ENCODE results near the gene SEC23A. TPM values are rescaled to one million over a fixed set of nuclear protein-coding genes. Genes with fewer than 3 reads are reported as not detected.
A peak's percentile ranks its signal among the peaks of the same experiment; 100 is the strongest.

The SEC23A gene
- total and polyA plus RNA-seq, 2 donors (not counting 1 experiment from before 2014, with no cell fraction given) = 13.2 to 52.3 TPM

DNA sequence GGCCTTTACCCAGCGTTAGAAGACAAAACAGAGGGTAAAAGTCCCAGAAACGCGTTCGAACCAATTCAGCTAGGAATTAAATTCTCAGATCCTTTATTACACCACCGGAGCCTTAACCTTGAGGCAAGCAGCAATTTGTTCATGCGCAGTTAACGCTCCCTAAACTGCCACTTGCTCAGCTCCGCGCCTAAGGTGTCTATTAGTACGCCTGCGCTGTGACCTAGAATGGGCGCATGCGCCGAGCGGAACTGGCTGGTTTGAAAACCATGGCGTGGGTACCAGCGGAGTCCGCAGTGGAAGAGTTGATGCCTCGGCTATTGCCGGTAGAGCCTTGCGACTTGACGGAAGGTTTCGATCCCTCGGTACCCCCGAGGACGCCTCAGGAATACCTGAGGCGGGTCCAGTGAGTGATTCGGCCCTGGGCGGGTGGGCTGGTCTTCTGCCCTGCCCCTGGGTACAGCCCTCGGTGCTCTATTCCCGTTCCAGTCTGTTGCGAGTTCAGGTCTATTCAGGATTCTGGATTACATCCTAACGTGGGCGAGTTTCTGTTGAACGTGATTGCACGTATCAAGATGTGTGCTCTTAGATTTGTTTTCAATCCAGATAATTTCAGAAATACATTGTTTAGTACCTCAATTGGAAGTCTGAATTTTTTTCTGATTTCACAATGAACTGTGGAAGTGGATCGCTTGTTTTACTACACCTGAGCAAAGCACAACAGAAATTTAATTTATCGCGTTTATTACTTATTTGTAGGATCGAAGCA lies 11.2 kb upstream of the SEC23A start, which contains the start of gene GEMIN2:
GEMIN2 (plus strand) TSS at position 251 of the 766 bp plus-strand sequence; CDS start at position 267, 16 bp downstream.
- H3K27me3 Mint-ChIP-seq = no peaks in the 10 kb centered on the region
- no peaks in the 10 kb centered on the region for H3K9me3 Mint-ChIP-seq (ENCODE audit: insufficient read depth)
- intact Hi-C loops (cut with micrococcal nuclease) = loop anchor here (1.0 kb wide), 4 partner anchors 11 to 153 kb away; partner anchors contain the start of genes PNN, SEC23A and TRAPPC6B
- peak; percentile 96 for DNase-seq
- peak; percentile 99 for ATAC-seq (ENCODE audit: low read depth)
- WGBS (ENCODE audit: insufficient coverage) = under 1% methylated on average over 32 of the region's 40 CpGs
- Histone ChIP-seq H3K79me2 (ENCODE audit: control insufficient read depth, insufficient read depth, low read length) (peaks cover 29% of the 10 kb centered on the region), H3K9me3 (ENCODE audit: control extremely low read depth in 1 of 3, control insufficient read depth in 2 of 3, insufficient read depth in 1 of 3, low read length in 2 of 3) (no peaks in the 10 kb centered on the region), H3K4me1 (ENCODE audit: control insufficient read depth in 2 of 2, insufficient read depth in 2 of 2, low read length in 2 of 2) (peaks cover 13% of the 10 kb centered on the region in 2 donors), H3K4me3 (ENCODE audit: control extremely low read depth in 1 of 5, extremely low read depth in 1 of 5, insufficient read depth in 1 of 5, low read depth in 2 of 5, low read length in 4 of 5) (peak within 1 kb of the TSS; percentile 68 to 85 (median 83)), H3K36me3 (replicated peaks in 1 of 2; ENCODE audit: control extremely low read depth in 1 of 2, control insufficient read depth in 1 of 2, extremely low read depth in 1 of 2, insufficient read depth in 2 of 2, low read length in 1 of 2) (peaks cover 0 to 16% of the 10 kb centered on the region in 2 experiments), H4K20me1 (ENCODE audit: control insufficient read depth, insufficient read depth, low read length, poor library complexity, severe bottlenecking) (no peaks in the 10 kb centered on the region), H2AFZ (ENCODE audit: insufficient read depth, low read depth, low read length, poor library complexity, severe bottlenecking) (peak within 1 kb of the TSS; percentile 85), H3K27me3 (replicated peaks in 1 of 4; ENCODE audit: control extremely low read depth in 1 of 4, control insufficient read depth in 3 of 4, insufficient read depth in 4 of 4, low read length in 3 of 4) (no peaks in the 10 kb centered on the region), H3K27ac (ENCODE audit: low read length in 2 of 2) (peak within 1 kb of the TSS; percentile 59 to 75), H3K4me2 (replicated peaks; ENCODE audit: low read depth, low read length, poor library complexity, severe bottlenecking) (peak within 1 kb of the TSS; percentile 79), H3K9ac (ENCODE audit: low read length) (peak within 1 kb of the TSS; percentile 81)
- no peak for TF ChIP-seq EZH2 (IDR thresholded peaks at IDR 0.05; ENCODE audit: borderline replicate concordance, insufficient read depth, low read depth, low read length, poor library complexity, severe bottlenecking)
- TF ChIP-seq, protein P1, sequence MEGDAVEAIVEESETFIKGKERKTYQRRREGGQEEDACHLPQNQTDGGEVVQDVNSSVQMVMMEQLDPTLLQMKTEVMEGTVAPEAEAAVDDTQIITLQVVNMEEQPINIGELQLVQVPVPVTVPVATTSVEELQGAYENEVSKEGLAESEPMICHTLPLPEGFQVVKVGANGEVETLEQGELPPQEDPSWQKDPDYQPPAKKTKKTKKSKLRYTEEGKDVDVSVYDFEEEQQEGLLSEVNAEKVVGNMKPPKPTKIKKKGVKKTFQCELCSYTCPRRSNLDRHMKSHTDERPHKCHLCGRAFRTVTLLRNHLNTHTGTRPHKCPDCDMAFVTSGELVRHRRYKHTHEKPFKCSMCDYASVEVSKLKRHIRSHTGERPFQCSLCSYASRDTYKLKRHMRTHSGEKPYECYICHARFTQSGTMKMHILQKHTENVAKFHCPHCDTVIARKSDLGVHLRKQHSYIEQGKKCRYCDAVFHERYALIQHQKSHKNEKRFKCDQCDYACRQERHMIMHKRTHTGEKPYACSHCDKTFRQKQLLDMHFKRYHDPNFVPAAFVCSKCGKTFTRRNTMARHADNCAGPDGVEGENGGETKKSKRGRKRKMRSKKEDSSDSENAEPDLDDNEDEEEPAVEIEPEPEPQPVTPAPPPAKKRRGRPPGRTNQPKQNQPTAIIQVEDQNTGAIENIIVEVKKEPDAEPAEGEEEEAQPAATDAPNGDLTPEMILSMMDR (IDR thresholded peaks at IDR 0.05) = no peak
- H3K4me3 Mint-ChIP-seq = peak within 1 kb of the TSS; percentile 93
- peak within 1 kb of the TSS; percentile 92 for H3K27ac Mint-ChIP-seq
- peaks cover 27% of the 10 kb centered on the region for H3K4me1 Mint-ChIP-seq
- POLR2A ChIA-PET = interaction anchor here (0.7 to 1.3 kb wide), 6 partner anchors 11 to 318 kb away, joined by 3 to 12 read pairs (median 4); partner anchors contain the start of genes FBXO33, PNN, SEC23A and TRAPPC6B
- CTCF ChIA-PET = interaction anchor here (0.8 to 2.0 kb wide), 4 partner anchors 11 to 318 kb away, joined by 3 to 8 read pairs (median 4); partner anchors contain the start of genes FBXO33, PNN and SEC23A

Measured in B cell (primary cell).